ENCODE data around the gene USP53. TPM values are rescaled to one million over a fixed set of nuclear protein-coding genes. Genes with fewer than 3 reads are reported as not detected.

USP53 gene
- total and polyA plus RNA-seq, 2 donors (not counting 3 experiments of a cell fraction or from before 2014, with no cell fraction given): 7.8 to 22.8 TPM

- FAIRE-seq (no peak), DNase-seq (ENCODE audit: low read depth, low spot score) (no peak)
- intact Hi-C loops (cut with micrococcal nuclease) (no loop called here), dilution Hi-C loops (cut with MboI; ENCODE audit: extremely low pct_ligation_motif_present, low sequenced_read_pairs) (no loop called here)
- peaks cover 29% of the 10 kb centered on the region for H3K4me1 ChIP-seq (ENCODE audit: control insufficient read depth, extremely low read depth, insufficient read depth, low read length)
- H4K20me1 ChIP-seq (replicated peaks; ENCODE audit: control insufficient read depth, extremely low read depth, insufficient read depth, low read length): no peaks in the 10 kb centered on the region
- H3K27ac ChIP-seq (ENCODE audit: insufficient read depth, low read depth, low read length): no peak overlapping the region
- ChIA-PET CTCF (interaction anchor here (0.8 to 2.9 kb wide), 4 partner anchors 27 to 198 kb away, joined by 3 to 8 read pairs (median 4); no protein-coding TSS in a partner anchor), POLR2A (no interaction called here)
- no peak overlapping the region for H3K9ac ChIP-seq (replicated peaks; ENCODE audit: extremely low read depth, insufficient read depth, low read length)
- BruUV-seq (replicated peaks): no TSS peak
- H3K9me3 ChIP-seq (replicated peaks; ENCODE audit: control insufficient read depth, insufficient read depth, low read length): no peaks in the 10 kb centered on the region
- peaks cover 21% of the 10 kb centered on the region for H3K79me2 ChIP-seq (ENCODE audit: control insufficient read depth, insufficient read depth, low read length)
- peaks cover 2 to 13% of the 10 kb centered on the region in 2 experiments for H3K36me3 ChIP-seq (ENCODE audit: control insufficient read depth in 2 of 2, extremely low read depth in 1 of 2, insufficient read depth in 2 of 2, low read length in 2 of 2)
- no peaks in the 10 kb centered on the region for H3K9me1 ChIP-seq (replicated peaks; ENCODE audit: control insufficient read depth, extremely low read depth, insufficient read depth, low read length)
- H3K4me2 ChIP-seq (ENCODE audit: insufficient read depth, low read length): no peak overlapping the region
- TF ChIP-seq MYC (IDR thresholded peaks at IDR 0.05; ENCODE audit: low read depth, low read length): no peak
- no peak for TF ChIP-seq JUN (IDR thresholded peaks at IDR 0.05; ENCODE audit: borderline replicate concordance, insufficient read depth, insufficient read length, low read depth)
- no peak for TF ChIP-seq POLR2A (IDR thresholded peaks at IDR 0.05; ENCODE audit: low read depth, low read length)
- no peak for TF ChIP-seq MAX (IDR thresholded peaks at IDR 0.05; ENCODE audit: insufficient read depth, insufficient read length)
- TF ChIP-seq EZH2 (IDR thresholded peaks at IDR 0.05; ENCODE audit: borderline replicate concordance, low read depth, low read length, severe bottlenecking): no peak
- TF ChIP-seq CTCF (IDR thresholded peaks at IDR 0.05; ENCODE audit: extremely low read depth in 1 of 2, insufficient read depth in 1 of 2, low read depth in 1 of 2, low read length in 2 of 2): no peak
- TF ChIP-seq GATA2 (IDR thresholded peaks at IDR 0.05; ENCODE audit: insufficient read depth, insufficient read length, low read depth, low read length): no peak
- TF ChIP-seq FOS (IDR thresholded peaks at IDR 0.05; ENCODE audit: borderline replicate concordance, insufficient read depth, low read length): no peak
- TF ChIP-seq POLR2AphosphoS5 (IDR thresholded peaks at IDR 0.05; ENCODE audit: insufficient read depth, low read depth, low read length): no peak
- H3K4me3 ChIP-seq (replicated peaks in 1 of 3; ENCODE audit: insufficient read depth in 1 of 3, low read depth in 1 of 3, low read length in 3 of 3): no peak overlapping the region
- H3K27me3 ChIP-seq (ENCODE audit: control insufficient read depth in 2 of 2, insufficient read depth in 2 of 2, low read length in 2 of 2): no peaks in the 10 kb centered on the region
- H2AFZ ChIP-seq (ENCODE audit: low read depth, low read length): no peak overlapping the region
These were observed 28.1 kb downstream of the USP53 start for GRCh38 chr4:119240568-119240967.
